Fibroblast of skin of left biceps (primary cell): ENCODE results near the gene MXRA7.
"Not testable (repeated sequence)": the region's sequence is repeated elsewhere in the genome, so short reads cannot be mapped to it uniquely, and the experiment has no call there.

Source experiments
- DNase-seq, 2 experiments: peaks; one replicate each; pipeline ENCODE4 v3.0.0-alpha.2; 2013; ENCODE audit warnings: low read depth in 2 of 2

MXRA7 gene

DNA sequence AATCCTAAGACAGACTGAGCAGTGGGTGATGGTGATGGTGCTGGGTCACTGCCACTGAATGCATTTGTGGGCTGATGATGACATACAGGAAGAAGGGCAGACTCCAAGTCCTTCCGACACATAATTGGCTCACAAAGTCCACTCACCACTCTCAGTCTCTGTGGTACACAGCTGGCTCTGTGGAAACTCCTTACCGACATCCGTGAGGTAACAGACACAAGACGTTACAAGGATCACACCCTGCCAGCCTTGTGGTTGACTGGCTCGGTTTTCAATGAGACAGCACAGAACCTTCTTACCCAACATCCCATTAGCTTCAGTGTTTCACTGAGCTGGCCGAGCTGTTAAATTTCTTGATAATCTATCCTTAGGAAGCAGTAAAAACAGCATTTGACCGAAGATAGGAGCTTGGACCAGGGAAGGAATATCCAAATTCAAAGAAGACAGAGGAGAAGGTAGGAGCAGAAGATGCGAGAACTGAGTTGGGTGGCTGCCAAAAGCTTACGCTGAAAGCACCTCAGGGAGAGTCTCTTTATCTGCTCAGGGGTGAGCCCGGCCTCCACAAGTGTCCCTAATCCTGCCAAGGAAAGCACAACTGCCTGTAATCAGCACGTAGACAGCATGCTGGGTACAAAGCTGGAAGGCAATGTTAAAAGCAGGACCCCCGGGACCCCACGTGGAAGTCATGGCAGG lies 5.5 kb upstream of the MXRA7 start:
- DNase-seq = peak; percentile 90

DNA sequence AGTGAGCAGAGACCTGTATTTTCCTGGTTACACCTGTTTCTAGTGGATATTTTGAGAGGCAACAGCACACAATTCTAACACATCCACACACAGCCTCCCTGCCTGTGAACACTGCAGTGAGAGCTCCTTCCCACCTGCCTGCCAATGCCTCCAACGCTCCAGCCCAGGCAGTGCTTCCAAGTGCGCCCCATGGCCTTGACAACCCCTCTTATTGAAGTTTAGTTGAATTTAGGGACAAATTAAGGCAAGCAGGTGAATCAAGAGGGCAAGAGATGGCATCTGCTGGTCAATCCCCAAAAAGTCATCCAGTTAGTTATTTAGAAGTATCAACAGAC lies 4.7 kb upstream of the MXRA7 start:
- DNase-seq = no peak

- no peak for DNase-seq
Observed at GRCh38 chr17:76714822-76715495, 4.2 kb upstream of the MXRA7 start.

GRCh38 chr17:76714336-76714735 lies 3.6 kb upstream of the MXRA7 start:
- DNase-seq = no peak

GRCh38 chr17:76713765-76714164 lies 3.0 kb upstream of the MXRA7 start:
- DNase-seq = no peak

GRCh38 chr17:76712321-76712720 lies 1.6 kb upstream of the MXRA7 start:
- not testable (repeated sequence) for DNase-seq

GRCh38 chr17:76709951-76710862 lies 558 bp downstream of the MXRA7 start:
- not testable (repeated sequence) for DNase-seq

GRCh38 chr17:76709077-76709950 lies 1.5 kb downstream of the MXRA7 start:
- peak; percentile 96 to 97 for DNase-seq

- no peak for DNase-seq
Observed at GRCh38 chr17:76707985-76708807, 2.6 kb downstream of the MXRA7 start.

- no peak for DNase-seq
Observed at GRCh38 chr17:76706817-76707216, 3.9 kb downstream of the MXRA7 start.

- no peak for DNase-seq
Observed at GRCh38 chr17:76704805-76705204, 6.0 kb downstream of the MXRA7 start.

GRCh38 chr17:76702941-76703637 lies 7.7 kb downstream of the MXRA7 start:
- no peak for DNase-seq

DNA sequence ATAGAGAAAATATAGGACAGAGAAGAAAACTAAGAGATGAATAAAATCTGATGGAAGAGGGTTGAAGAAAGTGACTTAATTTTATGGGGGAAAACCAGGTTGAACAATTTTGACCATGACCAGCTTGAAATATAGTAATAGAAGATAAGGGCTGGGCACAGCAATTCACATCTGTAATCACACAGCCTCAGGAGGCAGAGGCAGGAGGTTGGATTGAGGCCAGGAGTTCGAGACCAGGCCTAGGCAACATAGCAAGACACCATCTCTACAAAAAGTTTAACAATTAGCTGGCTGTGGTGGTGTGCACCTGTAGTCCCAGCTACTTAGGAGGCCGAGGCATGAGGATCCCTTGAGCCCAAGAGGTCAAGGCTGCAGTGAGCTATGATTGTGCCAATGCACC lies 8.7 kb downstream of the MXRA7 start:
- DNase-seq = no peak

DNA sequence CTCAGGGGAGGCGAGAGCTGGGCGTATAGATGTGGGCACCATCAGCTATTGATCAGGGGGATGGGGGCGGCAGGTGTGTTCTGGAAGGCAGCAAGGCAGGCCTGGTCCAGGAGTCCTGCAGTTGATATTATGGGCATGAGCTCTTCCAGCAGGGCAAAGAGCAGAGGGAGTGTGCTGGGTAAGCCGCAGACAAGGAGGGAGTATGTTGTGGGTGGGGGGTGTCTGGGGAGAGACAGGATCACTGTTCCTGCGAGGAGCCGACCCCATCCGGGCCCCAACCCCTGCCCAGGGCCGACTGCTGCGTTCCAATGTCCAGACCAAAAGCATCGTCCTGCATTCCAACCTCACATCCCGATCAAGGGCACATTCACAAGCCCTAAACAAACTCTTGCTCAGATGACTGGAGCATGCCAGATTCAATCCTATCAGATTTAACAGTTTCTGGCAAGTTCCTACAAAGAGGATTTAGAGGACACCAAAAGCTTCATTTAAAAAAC lies 9.2 kb downstream of the MXRA7 start:
- DNase-seq = no peak

GRCh38 chr17:76700617-76701470 lies 9.9 kb downstream of the MXRA7 start:
- no peak for DNase-seq

DNA sequence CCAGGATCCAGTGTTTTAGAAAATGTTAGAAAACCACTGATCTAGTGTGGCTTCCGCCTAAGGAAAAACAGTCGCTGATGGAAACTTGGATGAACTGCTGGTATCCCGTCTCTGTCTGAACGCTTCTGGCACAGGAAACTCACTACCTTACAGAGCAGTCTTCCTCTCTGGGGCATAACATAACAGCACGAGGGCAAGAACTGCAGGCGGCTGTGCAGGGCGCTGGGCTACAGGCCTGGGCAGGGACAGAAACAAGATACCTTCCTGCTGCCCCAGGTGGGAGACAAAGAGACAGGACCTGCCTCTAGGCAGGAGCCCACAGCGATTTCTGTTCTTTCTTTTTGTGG lies 10.5 kb downstream of the MXRA7 start:
- DNase-seq = no peak

DNA sequence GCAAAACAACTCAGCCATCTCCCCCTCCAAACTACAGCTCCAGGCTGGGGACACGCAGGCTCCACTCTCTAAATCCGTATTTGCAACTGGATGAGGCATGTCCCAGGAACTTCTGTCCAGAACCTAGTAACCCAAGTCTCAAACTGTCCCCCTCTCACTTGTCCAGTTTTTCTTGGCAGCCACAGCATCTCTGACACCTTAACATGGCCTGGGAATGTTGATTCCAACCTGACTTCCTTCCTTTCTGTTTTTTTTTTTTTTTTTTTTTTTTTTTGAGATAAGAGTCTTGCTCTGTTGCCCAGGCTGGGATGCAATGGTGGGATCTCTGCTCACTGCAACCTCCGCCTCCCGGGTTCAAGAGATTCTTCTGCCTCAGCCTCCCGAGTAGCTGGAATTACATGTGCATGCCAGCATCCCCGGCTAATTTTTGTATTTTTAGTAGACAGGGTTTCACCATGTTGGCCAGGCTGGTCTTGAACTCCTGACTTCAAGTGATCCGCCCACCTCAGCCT lies 12.2 kb downstream of the MXRA7 start:
- DNase-seq = not testable (repeated sequence)

- DNase-seq = no peak
Observed at GRCh38 chr17:76697702-76698465, 12.9 kb downstream of the MXRA7 start.
